NCI-H345 treated with DMSO at 0.1 percent for 48 hours (cell line): ENCODE results near the gene PHLDB1.

Source experiments
- DNase-seq: peaks from one replicate; lab custom pipeline; 2025; ENCODE audit not compliant: unreplicated experiment; lab: John Stamatoyannopoulos, UW

PHLDB1 gene

GRCh38 chr11:118621784-118622375, 14.5 kb downstream of the PHLDB1 start:
- DNase-seq, result no peak

DNA sequence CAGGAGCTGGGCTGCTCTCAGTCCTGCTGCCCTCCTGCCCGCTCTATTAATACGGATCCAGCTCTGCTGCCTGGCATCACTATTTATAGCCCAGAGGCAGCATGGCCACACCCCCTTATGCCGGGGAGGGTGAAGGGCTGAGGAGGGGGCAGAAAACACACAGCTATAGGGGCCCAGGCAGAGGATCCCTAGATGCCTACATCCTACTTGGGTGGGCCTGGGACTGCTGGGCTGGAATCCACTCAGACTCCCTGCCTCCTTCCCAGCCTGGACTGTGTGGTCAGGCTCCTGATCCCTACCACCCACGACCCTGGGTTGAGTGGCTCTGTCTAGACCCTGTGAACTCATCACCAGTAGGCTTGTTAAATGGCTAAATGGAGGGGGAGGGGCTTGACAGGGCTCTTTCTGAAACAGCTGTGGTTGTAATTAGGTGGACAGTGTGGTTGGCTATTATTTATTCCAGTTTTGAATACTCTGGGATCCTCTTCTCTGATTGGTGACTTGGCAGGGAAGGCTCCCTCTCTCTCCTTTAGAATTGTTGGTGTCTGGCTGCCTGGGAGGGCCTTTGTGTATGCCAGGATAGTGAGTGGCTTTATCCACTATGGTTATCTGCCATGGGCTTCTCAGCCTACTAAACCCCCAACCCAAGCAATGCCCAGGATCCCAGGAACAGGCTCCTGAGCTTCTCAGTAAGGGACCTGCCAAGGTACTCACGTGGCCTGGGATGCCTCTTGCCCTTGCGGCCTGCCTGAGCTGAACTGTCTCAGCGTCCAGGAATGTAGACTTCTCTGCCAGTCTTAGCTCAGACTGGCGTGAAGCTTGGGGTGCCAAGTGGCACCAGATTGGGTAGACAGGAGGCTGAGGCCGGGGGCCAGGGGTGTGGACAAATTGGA, 15.2 kb downstream of the PHLDB1 start:
- DNase-seq, result peak; percentile 61

- peak; percentile 93 for DNase-seq
Observed at GRCh38 chr11:118623269-118623655, 15.8 kb downstream of the PHLDB1 start.

GRCh38 chr11:118625036-118625690, 17.7 kb downstream of the PHLDB1 start:
- peak; percentile 65 for DNase-seq

GRCh38 chr11:118625976-118626375, 18.6 kb downstream of the PHLDB1 start:
- no peak for DNase-seq

DNA sequence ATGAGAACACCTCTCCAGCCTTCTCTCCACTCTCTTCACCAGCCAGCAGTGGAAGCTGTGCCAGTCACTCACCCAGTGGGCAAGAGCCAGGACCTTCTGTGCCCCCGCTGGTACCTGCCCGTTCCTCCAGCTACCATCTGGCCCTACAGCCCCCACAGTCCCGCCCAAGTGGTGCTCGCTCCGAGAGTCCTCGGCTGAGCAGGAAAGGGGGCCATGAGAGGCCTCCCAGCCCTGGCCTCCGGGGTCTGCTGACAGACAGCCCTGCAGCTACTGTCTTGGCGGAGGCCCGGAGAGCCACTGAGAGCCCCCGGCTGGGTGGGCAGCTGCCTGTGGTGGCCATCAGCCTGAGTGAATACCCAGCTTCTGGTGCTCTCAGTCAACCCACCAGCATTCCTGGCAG, 20.2 kb downstream of the PHLDB1 start:
- DNase-seq, result no peak

DNA sequence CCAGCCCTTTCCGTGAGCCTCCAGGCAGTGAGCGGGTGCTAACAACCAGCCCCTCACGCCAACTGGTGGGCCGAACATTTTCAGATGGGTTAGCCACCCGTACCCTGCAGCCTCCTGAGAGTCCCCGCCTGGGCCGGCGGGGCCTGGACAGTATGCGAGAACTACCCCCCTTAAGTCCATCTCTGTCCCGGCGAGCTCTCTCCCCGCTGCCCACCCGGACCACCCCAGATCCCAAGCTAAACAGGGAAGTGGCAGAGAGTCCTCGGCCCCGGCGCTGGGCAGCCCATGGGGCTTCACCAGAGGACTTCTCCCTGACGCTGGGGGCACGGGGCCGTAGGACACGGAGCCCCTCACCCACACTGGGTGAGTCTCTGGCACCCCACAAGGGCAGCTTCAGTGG, 20.6 kb downstream of the PHLDB1 start:
- DNase-seq, result no peak

DNA sequence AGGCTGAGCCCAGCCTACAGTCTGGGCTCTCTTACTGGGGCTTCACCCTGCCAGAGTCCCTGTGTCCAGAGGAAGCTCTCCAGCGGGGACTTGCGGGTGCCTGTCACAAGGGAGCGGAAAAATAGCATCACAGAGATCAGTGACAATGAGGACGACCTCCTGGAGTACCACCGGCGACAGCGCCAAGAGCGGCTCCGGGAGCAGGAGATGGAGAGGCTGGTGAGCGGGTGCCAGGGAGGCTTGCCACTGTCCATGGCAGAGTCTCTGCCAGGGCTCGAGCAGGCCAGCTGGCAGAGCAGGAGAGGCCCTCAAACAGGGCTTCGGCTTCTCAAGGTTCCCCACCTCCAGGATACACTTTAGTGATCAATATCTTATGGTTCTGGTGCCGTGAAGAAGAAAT, 21.0 kb downstream of the PHLDB1 start:
- DNase-seq, result no peak

GRCh38 chr11:118628861-118629549, 21.6 kb downstream of the PHLDB1 start:
- DNase-seq, result no peak

GRCh38 chr11:118629761-118630661, 22.6 kb downstream of the PHLDB1 start:
- DNase-seq, result no peak

GRCh38 chr11:118631142-118631909, 23.9 kb downstream of the PHLDB1 start:
- no peak for DNase-seq

DNA sequence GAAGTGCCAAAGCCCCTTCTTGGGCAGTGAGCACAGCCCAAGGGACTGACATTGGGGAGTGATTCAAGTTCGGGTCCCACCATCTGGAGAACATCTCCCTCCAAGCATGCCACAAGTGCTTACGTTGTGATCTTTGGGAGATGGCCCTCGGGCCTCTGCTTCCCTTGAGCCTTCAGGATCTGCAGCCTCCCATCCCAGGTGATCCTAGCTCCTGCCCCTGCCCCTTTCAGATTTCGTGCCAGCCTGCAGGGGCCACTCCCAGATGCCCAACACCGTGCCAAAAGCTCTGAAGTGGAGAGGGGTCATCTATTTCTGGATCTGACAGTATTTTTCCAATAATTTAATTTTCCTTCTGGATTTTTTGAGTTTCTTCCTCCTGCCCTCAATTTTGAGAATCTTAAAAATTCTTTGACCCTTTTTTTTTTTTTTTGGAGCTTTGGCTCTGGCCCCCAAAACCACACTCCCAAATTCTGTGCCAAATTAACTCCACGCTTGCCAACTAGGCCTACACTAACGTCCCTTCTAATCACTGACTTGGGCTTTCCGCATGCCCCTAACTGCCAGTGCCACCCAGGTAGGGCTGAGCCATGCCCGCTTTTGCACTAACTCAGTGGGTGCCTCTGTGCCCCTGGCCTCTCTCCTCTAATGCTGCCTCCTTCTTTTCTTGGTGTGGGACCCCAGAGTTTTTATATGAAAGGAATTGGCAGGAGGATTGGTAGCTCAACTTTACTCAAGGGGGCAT, 25.3 kb downstream of the PHLDB1 start:
- DNase-seq, result no peak

- DNase-seq, result no peak
Observed at GRCh38 chr11:118633319-118633690, 25.9 kb downstream of the PHLDB1 start.

GRCh38 chr11:118633979-118634378, 26.6 kb downstream of the PHLDB1 start:
- DNase-seq, result no peak

- no peak for DNase-seq
Observed at GRCh38 chr11:118634431-118635236, 27.2 kb downstream of the PHLDB1 start.

- no peak for DNase-seq
Observed at GRCh38 chr11:118635237-118635591, 27.8 kb downstream of the PHLDB1 start.

- no peak for DNase-seq
Observed at GRCh38 chr11:118635642-118636041, 28.2 kb downstream of the PHLDB1 start.

DNA sequence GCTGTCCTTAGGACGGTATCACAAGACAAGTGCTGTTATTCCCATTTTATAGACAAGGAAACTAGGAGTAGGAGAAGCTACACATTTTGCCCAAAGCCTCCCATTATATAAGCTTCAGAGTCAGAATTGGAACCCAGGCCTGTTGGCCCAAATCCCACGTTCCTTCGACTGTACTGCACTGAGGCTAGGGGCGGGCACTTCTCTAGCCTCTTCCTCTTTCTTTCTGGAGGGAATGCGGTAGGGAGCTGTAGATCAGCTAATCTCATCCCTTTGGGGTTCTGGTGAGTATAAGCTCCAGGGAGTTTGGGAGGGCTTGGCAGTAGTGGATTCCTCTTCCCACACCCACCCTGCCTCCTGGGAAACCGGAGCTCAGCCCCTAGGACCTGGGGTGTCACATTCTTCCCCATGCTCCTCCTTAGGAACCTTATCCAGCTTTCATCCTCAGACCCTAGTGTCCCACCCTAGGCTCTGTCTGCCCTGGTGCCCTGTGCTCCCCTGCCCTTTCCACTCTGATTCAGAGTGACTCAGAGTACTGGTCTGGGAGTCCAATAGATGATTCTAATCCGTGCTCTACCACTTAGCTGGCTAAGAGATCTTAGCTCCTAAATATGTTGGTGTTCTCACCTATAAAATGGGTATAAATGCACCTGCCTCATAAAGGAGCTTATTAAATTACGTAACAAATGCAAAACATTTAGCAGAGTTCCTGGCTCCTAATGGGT, 29.3 kb downstream of the PHLDB1 start:
- DNase-seq, result no peak
